Superior temporal gyrus (tissue), 1 donor: ENCODE measurements around the gene ACSL1.
"Not testable (repeated sequence)": the region's sequence is repeated elsewhere in the genome, so short reads cannot be mapped to it uniquely, and the experiment has no call there.

Experiments
- DNase-seq: peaks from one replicate; pipeline ENCODE4 v3.0.0-alpha.2; 2016; ENCODE audit errors: extremely low spot score

ACSL1 gene

GRCh38 chr4:184756399-184756798, 69.4 kb downstream of the ACSL1 start:
- DNase-seq: no peak

DNA sequence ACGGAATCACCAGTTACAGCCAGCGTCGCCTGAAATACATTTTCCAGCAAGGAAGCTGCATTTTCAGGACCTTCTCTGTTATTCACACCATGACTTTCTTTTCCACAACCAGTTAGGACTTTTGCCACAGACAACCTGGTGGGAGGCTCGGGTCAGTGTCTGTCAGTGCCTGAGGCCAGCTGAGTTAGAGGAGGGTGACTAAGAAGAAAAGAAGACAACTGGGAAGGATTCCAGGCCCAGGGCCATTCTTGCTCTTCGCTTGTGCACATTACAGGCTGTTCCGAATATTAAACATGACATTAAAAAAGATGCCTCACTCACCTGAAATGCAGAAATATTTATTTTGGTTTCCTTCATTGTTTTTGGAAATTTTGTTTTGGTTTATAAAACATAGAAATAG, 70.5 kb downstream of the ACSL1 start:
- no peak for DNase-seq

DNA sequence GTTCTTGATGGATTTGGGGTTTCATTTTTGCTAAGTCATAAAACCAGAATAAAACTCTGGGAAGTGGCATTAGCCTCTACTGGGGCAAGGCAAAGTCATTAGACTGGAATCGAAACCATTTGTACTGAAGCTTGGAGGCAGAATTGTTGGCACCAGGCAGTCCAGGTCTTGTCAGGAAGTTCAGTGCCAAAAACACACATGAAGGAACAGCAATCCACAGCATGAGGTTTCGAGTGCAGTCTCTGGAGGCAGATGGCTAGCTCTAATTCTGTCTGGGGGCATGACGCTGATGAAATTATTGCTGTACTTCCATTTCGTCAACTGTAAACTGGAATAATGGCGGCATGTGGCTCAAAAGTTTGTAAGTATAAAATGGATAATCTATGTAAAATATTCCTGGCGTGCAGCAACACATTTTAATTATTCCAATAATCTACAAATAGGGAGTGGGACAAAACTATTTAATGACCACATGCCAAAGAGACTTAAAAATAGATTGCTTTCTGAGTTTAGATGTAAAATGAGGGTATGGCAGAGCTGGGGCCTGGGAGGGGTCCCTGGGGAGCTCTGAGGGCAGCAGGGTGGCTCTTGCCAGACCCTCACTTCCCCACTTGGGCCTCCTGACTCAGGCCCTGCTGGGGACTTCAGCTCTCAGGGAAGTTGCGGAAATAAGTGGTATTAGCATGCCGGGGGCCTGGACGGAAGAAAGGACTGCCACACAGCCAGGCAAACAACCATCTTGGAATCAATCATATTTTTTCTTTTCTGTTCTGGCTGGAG, 73.1 kb downstream of the ACSL1 start:
- DNase-seq: no peak

DNA sequence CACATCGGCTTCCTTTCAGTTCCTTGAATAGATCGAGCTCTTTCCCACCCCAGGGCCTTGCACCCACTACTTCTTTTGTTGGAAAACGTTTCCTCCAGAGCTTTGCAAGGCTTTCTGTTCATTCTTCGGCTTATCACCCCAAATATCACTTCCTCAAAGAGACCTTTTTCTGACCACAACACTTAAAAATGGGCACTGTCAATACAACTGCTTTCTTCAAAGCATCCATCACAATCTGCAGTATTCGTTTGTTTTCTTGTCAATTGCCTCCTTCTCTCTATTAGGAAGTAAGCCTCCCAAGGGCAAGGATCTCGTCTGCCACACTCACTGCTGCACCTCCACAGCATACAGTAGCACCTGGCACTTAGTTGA, 74.2 kb downstream of the ACSL1 start:
- DNase-seq: no peak

DNA sequence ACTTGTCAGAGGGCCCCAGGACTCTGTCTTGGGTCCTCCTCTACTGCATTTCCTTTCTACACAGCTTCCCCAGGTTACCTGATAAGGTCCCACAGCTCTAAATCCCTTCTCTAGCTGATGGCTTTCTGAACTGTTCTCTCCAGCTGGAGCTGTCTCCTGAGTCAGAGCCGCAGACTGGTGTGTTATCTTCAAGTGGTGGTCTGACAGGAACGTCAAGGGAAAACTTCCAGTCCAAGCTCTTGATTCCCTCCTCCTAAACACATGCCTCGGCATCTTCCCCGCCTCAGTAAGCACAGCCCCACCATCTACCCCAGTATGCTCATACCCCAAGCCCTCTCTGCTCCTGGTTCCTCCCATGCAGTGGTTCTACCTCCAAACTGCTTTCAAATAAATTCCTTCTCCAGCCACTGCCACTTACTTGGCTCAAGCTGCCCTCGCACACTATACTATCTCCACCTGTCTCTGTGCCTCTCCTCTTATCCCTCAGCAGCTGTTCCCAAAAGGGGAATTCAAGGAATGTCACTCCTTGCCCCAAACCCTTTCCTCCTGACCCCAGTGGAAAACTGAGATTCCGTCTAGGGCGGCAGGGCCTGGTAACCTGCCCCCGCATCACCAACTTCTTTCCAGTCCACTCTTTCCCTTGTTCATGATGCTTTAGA, 74.7 kb downstream of the ACSL1 start:
- DNase-seq: no peak

DNA sequence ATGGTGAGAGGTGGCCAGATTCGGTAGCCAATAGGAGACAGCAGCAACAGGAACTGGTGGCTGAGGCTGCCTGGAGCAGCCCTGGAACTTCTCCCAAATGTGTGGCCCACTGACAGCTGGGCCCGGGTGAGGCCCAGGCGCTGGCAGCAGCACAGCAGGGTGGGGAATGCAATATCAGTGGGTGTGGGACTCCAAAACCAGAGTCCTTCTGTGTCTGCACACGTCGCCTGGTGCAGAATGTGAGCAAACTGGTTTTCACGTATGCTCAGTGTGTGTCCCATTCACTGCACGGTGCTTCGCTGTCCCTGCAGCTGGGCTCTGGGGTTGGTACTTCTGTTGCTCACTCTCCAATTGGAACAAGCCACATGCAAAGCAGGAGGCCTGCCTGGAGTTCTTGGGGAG, 77.5 kb downstream of the ACSL1 start:
- no peak for DNase-seq

DNA sequence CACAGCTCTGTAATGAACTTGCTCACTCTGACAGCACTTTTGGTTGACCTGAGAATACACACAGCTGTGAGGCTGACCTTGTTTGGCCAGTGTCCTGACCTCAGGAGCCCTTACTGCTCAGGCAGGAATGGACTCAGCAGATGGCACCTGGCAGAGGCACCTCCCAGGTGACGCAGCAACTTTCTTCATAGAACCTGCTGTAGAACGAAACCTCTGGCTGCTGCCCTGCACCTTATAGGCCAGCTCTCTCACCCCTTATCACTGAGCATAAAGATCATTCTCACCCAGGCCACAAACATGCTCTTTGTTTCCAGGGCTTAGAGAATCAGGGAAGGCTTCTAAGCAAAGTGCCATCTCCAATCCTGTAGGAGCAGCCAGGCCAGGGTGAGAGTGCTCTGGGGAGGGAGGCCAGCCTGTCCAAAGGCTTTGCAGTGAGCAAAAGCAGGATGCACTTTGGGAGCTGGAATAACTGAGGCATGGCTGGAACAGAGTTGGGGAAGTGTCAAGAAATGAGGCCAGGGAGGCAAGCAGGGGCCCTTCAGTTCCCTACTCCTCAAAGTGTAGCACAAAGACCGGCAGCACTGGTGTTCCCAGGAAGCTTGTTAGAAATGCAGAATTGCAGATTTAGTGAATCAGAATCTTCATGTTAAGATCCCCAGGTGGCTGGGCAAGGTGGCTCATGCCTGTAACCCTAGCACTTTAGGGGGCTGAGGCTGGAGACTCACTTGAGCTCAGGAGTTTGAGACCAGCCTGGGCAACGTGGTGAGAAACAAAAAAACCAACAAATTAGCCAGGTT, 78.5 kb downstream of the ACSL1 start:
- DNase-seq: no peak

DNA sequence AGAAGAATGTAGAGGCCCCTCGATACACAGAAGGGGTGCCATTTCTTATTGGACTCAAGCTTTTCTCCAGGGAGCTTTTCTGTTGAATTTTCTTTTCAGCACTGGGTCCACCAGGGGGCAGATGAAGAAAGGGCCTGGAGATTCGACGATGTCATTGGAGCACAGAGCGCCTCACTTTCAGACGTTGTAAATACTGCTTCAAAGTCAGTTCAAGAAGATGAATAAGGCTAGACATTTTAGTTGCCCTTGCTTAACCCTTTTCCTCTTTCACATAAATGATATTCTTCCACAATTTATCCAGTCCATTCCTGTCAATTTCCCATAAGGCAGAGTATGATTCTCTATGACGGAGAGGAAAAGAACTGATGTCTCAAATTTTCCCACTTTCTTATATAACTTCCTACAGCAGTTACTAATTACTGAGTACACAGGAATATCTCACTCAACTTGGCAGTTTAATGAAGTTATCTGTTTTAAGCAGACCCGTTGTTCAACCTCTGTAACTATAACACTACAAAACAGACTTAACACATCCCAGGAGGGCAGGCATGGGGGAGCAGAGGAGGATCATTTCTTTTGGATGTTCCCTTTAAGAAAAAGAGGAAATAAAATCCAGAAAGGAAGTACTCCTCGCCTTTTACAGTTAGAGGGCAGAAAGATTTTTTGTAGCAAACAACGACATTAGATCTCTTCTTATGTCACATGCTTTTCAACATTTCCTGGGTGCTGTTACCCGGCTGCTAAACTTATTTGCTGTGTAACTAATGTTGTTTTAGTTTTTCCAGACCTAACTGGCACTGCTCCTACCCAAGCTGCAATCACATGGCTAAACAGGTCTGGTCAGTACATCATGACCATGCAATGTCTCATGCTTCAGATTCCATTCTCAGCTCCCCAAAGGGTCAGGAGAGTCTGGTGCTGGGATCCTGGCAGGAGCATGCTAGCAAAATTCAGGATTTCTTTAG, 79.7 kb downstream of the ACSL1 start:
- peak; percentile 92 for DNase-seq

- no peak for DNase-seq
Observed at GRCh38 chr4:184744236-184744635, 81.5 kb downstream of the ACSL1 start.

DNA sequence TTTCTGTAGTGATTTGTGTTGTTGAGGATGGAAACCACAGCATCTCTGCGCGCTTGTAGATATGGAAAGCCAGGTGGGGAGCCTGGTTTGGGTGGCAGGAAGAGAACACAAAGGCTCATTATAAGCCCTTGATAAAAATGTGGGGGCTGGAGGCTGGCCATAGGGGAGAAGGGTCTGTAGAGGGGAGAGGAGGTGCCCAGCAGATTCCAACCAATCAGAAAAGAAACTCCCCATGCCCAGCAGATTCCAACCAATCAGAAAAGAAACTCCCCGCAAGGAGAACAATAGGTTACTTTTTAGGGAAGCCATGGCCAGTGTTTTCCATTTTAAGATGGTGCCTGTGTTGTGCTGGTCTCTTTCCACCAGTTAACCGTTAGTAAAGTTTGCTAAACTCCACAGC, 82.1 kb downstream of the ACSL1 start:
- DNase-seq: no peak

DNA sequence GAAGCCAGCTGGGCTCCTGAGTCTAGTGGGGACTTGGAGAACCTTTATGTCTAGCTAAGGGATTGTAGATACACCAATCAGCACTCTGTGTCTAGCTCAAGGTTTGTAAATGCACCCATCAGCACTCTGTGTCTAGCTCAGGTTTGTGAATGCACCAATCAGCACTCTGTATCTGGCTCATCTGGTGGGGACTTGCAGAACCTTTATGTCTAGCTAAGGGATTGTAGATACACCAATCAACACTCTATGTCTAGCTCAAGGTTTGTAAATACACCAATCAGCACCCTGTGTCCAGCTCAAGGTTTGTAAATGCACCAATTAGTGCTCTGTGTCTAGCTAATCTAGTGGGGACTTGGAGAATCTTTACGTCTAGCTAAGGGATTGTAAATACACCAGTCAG, 84.1 kb downstream of the ACSL1 start:
- not testable (repeated sequence) for DNase-seq

- no peak for DNase-seq
Observed at GRCh38 chr4:184740980-184741391, 84.8 kb downstream of the ACSL1 start.

DNA sequence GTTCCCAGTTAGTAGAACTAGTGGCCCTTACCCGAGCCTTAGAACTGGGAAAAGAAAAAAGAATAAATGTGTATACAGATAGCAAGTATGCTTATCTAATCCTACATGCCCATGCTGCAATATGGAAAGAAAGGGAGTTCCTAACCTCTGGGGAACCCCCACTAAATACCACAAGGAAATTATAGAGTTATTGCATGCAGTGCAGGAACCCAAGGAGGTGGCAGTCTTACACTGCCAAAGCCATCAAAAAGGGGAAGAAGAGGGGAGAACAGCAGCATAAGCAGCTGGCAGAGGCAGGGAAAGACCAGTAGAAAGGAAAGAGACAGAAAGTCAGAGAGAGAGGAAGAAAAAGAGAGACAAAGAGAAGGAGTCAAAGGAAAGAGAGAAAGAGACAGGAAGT, 86.2 kb downstream of the ACSL1 start:
- not testable (repeated sequence) for DNase-seq

GRCh38 chr4:184734758-184735157, 91.0 kb downstream of the ACSL1 start:
- DNase-seq: no peak

GRCh38 chr4:184733654-184734524, 91.9 kb downstream of the ACSL1 start, which contains the start of gene CENPU:
TSS of gene CENPU (minus strand) at chr4:184734096. CDS start at chr4:184734062, 34 bp downstream.
- peak; percentile 99 for DNase-seq

DNA sequence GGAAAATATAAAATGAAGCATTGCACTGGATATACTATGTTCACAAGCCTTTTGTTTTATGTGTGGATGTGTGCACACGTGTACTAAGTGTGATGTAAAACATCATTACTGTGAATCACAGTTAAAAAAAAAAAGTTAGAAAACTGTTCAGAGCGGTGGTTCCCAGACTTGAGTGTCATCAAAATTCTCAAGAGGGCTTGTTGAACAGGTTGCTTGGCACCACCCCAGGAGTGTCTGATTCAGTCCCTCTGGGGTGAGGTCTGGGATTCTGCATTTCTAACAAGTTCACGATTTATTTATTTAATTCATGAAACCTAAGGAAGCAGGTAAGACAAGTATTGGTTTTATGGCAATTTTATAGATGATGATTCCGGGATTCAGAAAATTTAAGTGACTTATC, 93.6 kb downstream of the ACSL1 start:
- DNase-seq: no peak

DNA sequence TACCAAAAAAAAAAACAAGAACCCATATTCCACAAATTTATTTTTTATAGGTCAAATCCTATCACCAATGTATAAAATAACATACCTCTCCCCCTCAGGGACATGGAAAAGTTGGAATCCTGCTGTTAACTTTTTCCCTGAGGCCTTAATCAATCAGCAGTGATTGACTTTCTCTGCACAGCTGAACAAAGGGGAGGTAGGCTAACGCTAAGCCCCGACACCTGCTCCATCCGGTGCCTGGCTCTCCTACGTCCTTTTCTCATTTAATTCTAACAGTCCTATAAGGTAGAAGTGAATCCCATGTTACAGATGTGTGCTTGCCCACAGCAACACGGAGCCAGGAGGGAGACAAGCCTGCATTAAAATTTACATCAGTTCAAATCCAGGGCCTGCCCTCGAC, 94.7 kb downstream of the ACSL1 start:
- DNase-seq: no peak

DNA sequence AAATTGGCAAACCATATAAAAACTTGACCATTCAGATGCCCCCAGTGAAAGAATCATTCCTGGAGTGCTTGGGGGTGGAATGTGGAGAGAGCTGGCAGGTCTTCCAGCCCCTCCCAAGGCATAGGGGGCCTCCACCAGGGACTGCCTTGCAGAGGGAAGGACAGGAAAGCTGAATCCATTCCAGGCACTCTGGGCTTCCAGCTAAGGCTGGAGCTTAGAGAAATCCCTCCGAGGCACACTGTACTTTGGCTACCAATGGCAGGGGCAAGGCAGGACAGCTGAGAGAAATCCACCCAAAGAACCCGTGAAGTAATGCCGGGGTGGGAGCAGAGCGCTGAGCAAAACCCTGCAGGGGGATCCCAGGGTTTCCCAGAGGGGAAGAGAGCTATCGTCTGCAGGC, 95.8 kb downstream of the ACSL1 start:
- no peak for DNase-seq

- DNase-seq: no peak
Observed at GRCh38 chr4:184728858-184729257, 96.9 kb downstream of the ACSL1 start.

- DNase-seq: no peak
Observed at GRCh38 chr4:184727430-184727829, 98.3 kb downstream of the ACSL1 start.
